ENCODE results near the gene MON2.

- TF ChIP-seq SIN3A (IDR thresholded peaks at IDR 0.05; ENCODE audit: borderline replicate concordance, insufficient read depth, low read length) (no peak), POLR2AphosphoS5 (IDR thresholded peaks at IDR 0.05; ENCODE audit: low read depth, low read length) (no peak), TAF1 (IDR thresholded peaks at IDR 0.05; ENCODE audit: borderline replicate concordance, insufficient read depth, low read length) (no peak), REST (IDR thresholded peaks at IDR 0.05; ENCODE audit: insufficient read depth in 1 of 2, low read depth in 2 of 2, low read length in 2 of 2) (no peak)
Observed at GRCh38 chr12:62562846-62563245, 96.2 kb downstream of the MON2 start.

All from PFSK-1 (cell line).